ENCODE data around the gene GGNBP2.

GGNBP2 gene

GRCh38 chr17:36553459-36553858, 8.7 kb downstream of the GGNBP2 start:
- no peak for DNase-seq (ENCODE audit: low read depth in 2 of 2)

DNA sequence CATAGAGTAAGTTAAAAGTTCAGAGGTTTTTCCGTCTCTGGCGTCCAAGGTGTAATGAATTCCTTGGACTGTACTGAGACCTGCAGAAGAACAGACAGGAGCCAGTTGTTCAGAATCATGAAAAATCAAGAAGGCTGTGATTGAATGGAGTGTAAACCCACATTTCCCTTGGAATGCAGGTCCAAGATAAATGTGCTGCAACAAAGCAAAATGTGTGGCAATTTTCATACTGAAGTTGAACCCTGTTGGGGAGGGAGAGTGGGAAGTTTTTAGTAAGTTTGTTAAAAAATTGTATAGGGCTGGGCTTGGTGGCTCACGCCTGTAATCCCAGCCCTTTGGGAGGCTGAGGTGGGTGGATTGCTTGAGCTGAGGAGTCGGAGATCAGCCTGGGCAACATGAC, 21.4 kb downstream of the GGNBP2 start:
- DNase-seq (ENCODE audit: low read depth in 2 of 2): no peak

GRCh38 chr17:36575028-36575427, 30.3 kb downstream of the GGNBP2 start:
- no peak for DNase-seq (ENCODE audit: low read depth in 2 of 2)

- no peak for DNase-seq (ENCODE audit: low read depth in 2 of 2)
Measured at GRCh38 chr17:36576793-36577192, 32.1 kb downstream of the GGNBP2 start.

GRCh38 chr17:36578671-36579070, 34.0 kb downstream of the GGNBP2 start:
- DNase-seq (ENCODE audit: low read depth in 2 of 2): no peak

- DNase-seq (ENCODE audit: low read depth in 2 of 2): no peak
Measured at GRCh38 chr17:36583787-36584186, 39.1 kb downstream of the GGNBP2 start.

DNA sequence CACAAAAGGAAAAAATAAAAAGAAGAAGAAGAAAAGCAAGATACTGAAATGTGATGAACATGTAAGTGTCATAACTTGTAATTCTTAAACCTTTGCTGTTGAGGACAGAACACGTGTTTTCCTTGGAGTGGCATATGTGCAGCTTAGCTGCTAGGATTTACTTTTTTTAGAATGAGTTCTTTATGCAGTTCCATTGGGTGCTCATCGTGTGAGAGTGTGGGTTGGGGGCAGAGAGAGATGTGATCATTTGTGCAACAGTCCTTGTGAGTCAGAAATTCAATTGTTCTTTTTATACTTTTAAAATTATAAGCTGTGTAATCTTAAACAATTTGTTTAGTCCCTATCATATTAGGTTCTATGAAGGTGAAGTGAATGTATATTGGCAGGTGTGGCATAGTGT, 41.4 kb downstream of the GGNBP2 start:
- DNase-seq (ENCODE audit: low read depth in 2 of 2): no peak

DNA sequence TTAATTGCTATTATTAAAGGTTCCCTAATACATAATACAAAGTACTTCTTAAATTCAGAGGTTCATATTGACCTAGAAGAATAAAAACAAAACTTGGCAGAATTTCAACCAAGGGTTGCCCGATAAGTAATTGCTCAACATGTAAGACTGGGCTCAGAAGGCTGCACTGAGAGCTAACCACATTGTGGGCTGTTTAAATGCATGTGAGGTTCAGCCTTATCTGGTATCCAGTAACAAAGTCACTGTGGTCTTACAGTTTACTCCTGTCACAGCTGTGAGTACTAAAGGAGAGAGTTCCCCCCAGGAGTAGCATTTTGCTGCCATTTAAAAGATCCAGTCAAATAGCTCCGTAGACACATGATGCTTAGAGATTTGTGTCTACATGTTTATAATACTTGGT, 45.4 kb downstream of the GGNBP2 start:
- DNase-seq (ENCODE audit: low read depth in 2 of 2): no peak

GRCh38 chr17:36591434-36592315, 47.0 kb downstream of the GGNBP2 start, which contains the start of gene DHRS11:
Gene DHRS11 (plus strand): TSS chr17:36591879. CDS start chr17:36592010, 131 bp downstream.
- peak; percentile 56 to 59 for DNase-seq (ENCODE audit: low read depth in 2 of 2)

DNA sequence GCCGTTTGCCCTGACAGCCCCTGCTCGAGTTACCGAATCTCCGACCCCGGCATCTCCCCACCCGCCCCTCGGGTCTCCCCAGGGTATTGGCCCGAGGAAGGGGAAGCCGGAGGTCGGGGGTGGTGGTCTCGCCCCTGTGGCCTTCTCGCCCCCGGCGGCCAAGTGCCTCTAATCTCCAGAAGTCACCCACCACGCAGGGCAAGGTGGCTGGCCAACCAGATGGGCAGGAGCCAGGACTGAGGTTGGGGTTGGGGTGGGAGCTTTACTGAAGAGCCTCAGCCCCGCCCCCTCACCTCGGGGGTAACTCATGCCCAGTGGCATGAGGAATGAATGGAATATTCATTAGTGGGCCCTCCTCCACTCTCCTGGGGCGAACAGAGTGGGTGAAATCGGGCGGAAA, 47.6 kb downstream of the GGNBP2 start:
- DNase-seq (ENCODE audit: low read depth in 2 of 2): no peak

GRCh38 chr17:36592716-36593321, 48.1 kb downstream of the GGNBP2 start:
- no peak for DNase-seq (ENCODE audit: low read depth in 2 of 2)

DNA sequence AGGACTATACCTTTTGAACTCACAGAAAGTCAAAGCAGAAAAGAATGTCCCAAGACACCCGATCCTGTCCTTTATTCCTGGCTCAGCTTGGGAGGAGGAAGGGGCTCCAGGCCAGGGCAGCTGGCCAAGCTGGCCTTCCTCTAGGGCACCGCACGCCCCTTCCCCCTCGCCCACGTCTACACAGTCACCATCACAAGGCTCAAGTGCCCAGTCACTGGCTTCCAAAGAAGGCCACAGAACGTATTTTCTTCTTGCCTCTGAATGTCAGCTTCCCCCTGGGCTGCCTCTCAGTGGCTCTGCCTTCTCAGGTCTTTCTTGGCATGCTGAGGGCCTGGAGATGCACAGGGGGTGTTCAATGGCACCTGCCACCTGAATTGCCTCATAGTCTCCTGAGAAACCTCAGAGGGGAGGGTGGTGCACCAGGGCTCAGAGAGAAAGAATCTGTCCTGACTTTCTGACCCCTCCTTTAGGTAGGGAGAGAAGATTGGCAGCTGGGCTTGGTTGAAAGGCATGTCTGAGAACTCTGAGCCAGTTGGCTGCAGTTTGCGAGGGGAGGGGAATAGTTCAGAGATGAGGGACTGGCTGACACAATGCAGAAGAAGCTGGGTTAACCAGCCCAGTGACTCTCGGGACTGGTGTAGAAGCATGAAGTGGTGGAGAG, 49.1 kb downstream of the GGNBP2 start:
- no peak for DNase-seq (ENCODE audit: low read depth in 2 of 2)

- no peak for DNase-seq (ENCODE audit: low read depth in 2 of 2)
Measured at GRCh38 chr17:36594626-36595401, 50.1 kb downstream of the GGNBP2 start.

GRCh38 chr17:36597226-36597625, 52.5 kb downstream of the GGNBP2 start:
- no peak for DNase-seq (ENCODE audit: low read depth in 2 of 2)

- no peak for DNase-seq (ENCODE audit: low read depth in 2 of 2)
Measured at GRCh38 chr17:36597866-36598777, 53.4 kb downstream of the GGNBP2 start.

DNA sequence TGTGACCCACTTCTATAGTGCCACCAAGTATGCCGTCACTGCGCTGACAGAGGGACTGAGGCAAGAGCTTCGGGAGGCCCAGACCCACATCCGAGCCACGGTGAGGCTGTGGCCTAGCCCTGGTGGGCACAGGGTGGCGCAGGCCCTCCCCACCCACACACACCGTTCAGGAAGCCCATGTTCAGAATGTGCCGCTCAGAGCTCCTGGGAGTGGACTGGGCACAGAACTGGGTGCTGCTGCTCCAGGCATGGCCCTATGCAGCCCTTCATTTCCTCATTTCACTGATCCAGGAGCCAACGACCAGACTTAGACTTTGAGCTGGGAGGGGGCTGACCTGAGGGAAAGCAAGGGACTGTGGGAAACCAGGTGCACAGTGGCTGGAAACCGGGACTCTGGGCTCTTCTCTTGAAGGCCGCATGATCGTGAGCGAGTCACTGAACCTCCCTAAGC, 54.3 kb downstream of the GGNBP2 start:
- DNase-seq (ENCODE audit: low read depth in 2 of 2): no peak

GRCh38 chr17:36599546-36600250, 55.0 kb downstream of the GGNBP2 start:
- no peak for DNase-seq (ENCODE audit: low read depth in 2 of 2)

- no peak for DNase-seq (ENCODE audit: low read depth in 2 of 2)
Measured at GRCh38 chr17:36600465-36600864, 55.7 kb downstream of the GGNBP2 start.

DNA sequence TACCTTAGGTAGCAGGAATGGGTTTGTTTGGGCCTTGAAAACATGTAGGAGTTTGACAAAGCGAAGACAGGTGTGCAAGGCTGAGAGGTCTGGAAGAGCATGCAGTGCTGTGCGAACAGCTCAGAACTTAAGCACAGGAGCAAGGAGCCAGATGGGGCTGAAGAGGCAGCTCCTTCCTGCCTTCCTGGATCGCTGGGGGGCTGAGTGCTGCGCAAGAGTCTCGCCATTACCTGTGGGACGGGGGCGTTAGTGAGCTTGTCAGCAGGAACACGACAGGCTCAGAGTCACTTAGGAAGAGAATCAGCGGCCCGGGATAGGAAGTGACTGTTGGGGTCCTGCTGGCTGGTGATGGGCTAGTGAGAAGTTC, 56.2 kb downstream of the GGNBP2 start:
- no peak for DNase-seq (ENCODE audit: low read depth in 2 of 2)

Data from stimulated activated CD8-positive, alpha-beta memory T cell treated with anti-CD3 and anti-CD28 coated beads, Interleukin-2, amount 100 ng/mL, for 1 hour (primary cell).